Testis (tissue), 2 donors: ENCODE results near the gene OSBPL3.

Source experiments
- CTCF ChIP-seq, 3 experiments: fragments of 450-650 bp in 2 of 3; fragments of 200-600 bp in 1 of 3; sonication (generic) in 1 of 3; IDR thresholded peaks; one replicate each; pipeline ENCODE4 v1.5.1; 2016 to 2019; ENCODE audit warnings: antibody characterized with exemption in 3 of 3, mild to moderate bottlenecking in 2 of 3, moderate library complexity in 1 of 3
- POLR2A ChIP-seq: fragments of 450-650 bp; IDR thresholded peaks from one replicate; pipeline ENCODE4 v1.6.1; 2017; ENCODE audit warnings: antibody characterized with exemption, mild to moderate bottlenecking, moderate library complexity

DNA sequence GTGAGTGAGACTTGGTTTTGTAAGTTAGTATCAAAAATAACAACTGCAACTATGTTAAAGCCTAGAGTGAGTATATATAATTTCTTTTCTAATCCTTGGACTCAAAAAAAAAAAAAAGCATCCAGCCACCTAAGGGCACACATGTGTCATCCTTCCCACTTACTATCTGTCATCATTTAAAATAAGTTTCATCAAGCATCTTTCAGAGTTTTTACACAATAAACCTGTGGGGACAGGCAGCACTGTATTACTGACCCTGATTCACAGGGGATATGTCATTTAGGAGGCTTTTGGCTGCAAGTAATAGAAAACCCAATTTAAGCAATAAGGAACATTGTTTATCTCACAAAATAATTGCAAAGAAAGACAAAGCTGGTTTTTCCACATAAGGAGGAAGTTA lies 32.3 kb upstream of the OSBPL3 start:
- TF ChIP-seq CTCF (IDR thresholded peaks at IDR 0.05), result no peak
- TF ChIP-seq POLR2A, result no peak
